HG02610 (cell line): ENCODE data around the gene OGN.

Experiments
- ATAC-seq: cut with Tn5 transposase; IDR thresholded peaks from one replicate; pipeline ENCODE4 v1.9.1; 2021; ENCODE audit warnings: mild to moderate bottlenecking, moderate library complexity; ENCODE audit not compliant: unreplicated experiment

Gene OGN

GRCh38 chr9:92349771-92350739 is 54.3 kb downstream of the OGN start:
- ATAC-seq, result no peak

GRCh38 chr9:92345582-92345981 is 58.8 kb downstream of the OGN start:
- no peak for ATAC-seq

- ATAC-seq, result no peak
Measured at GRCh38 chr9:92342825-92343488, 61.4 kb downstream of the OGN start.

GRCh38 chr9:92341578-92341977 is 62.8 kb downstream of the OGN start:
- ATAC-seq, result no peak

- ATAC-seq, result no peak
Measured at GRCh38 chr9:92333282-92333634, 71.1 kb downstream of the OGN start.
